ENCODE results near the gene PIGQ. TPM values are rescaled to one million over a fixed set of nuclear protein-coding genes. Genes with fewer than 3 reads are reported as not detected.

The PIGQ gene
- polyA plus RNA-seq, 3 donors: 11.4 to 39.8 (median 12.1) TPM

- Histone ChIP-seq H2AFZ (ENCODE audit: insufficient read depth, low read depth, low read length, poor library complexity, severe bottlenecking) (no peak overlapping the region), H3K4me3 (replicated peaks in 1 of 3; ENCODE audit: low read depth in 2 of 3, low read length in 3 of 3) (no peak overlapping the region), H3K27ac (ENCODE audit: low read depth in 1 of 2, low read length in 2 of 2) (no peak overlapping the region), H3K4me1 (ENCODE audit: control insufficient read depth in 1 of 2, insufficient read depth in 2 of 2, low read length in 2 of 2) (no peaks in the 10 kb centered on the region), H4K20me1 (ENCODE audit: insufficient read depth, low read length) (peaks cover 92% of the 10 kb centered on the region), H3K27me3 (ENCODE audit: control insufficient read depth in 2 of 2, insufficient read depth in 2 of 2, low read length in 2 of 2) (no peaks in the 10 kb centered on the region), H3K9me3 (replicated peaks in 1 of 2; ENCODE audit: control insufficient read depth in 1 of 2, insufficient read depth in 1 of 2, low read length in 2 of 2) (no peaks in the 10 kb centered on the region), H3K9ac (ENCODE audit: insufficient read depth, low read length, poor library complexity, severe bottlenecking) (no peak overlapping the region), H3K36me3 (replicated peaks in 1 of 2; ENCODE audit: control insufficient read depth in 1 of 2, insufficient read depth in 2 of 2, low read length in 2 of 2) (peaks cover 38 to 54% of the 10 kb centered on the region in 2 donors), H3K4me2 (replicated peaks; ENCODE audit: extremely low read depth, low read length, poor library complexity, severe bottlenecking) (no peak overlapping the region), H3K79me2 (ENCODE audit: insufficient read depth, low read length) (peaks cover 50% of the 10 kb centered on the region)
- DNase-seq: no peak
- 93% methylated on average over 27 of the region's 41 CpGs for WGBS (ENCODE audit: insufficient coverage)
- Mint-ChIP-seq H3K36me3 (peaks cover 16 to 73% of the 10 kb centered on the region in 2 donors), H3K4me3 (no peak overlapping the region), H3K27ac (no peak overlapping the region), H3K27me3 (ENCODE audit: low read depth in 3 of 3) (peaks cover 0 to 1% (median 0%) of the 10 kb centered on the region in 3 donors), H3K4me1 (no peaks in the 10 kb centered on the region), H3K9me3 (peaks cover 0 to 3% (median 0%) of the 10 kb centered on the region in 7 donors)
- no peak for TF ChIP-seq CTCF (IDR thresholded peaks at IDR 0.05)
- intact Hi-C loops (cut with micrococcal nuclease): no loop called here
Observed at GRCh38 chr16:620700-621525, 51.1 kb downstream of the PIGQ start.

- Histone ChIP-seq H3K27me3 (ENCODE audit: control insufficient read depth in 2 of 2, insufficient read depth in 2 of 2, low read length in 2 of 2) (no peaks in the 10 kb centered on the region), H3K4me1 (ENCODE audit: control insufficient read depth in 1 of 2, insufficient read depth in 2 of 2, low read length in 2 of 2) (no peaks in the 10 kb centered on the region), H3K79me2 (ENCODE audit: insufficient read depth, low read length) (peaks cover 50% of the 10 kb centered on the region), H3K4me3 (replicated peaks in 1 of 3; ENCODE audit: low read depth in 2 of 3, low read length in 3 of 3) (no peak overlapping the region), H4K20me1 (ENCODE audit: insufficient read depth, low read length) (peaks cover 87% of the 10 kb centered on the region), H3K4me2 (replicated peaks; ENCODE audit: extremely low read depth, low read length, poor library complexity, severe bottlenecking) (no peak overlapping the region), H3K9me3 (replicated peaks in 1 of 2; ENCODE audit: control insufficient read depth in 1 of 2, insufficient read depth in 1 of 2, low read length in 2 of 2) (no peaks in the 10 kb centered on the region), H3K9ac (ENCODE audit: insufficient read depth, low read length, poor library complexity, severe bottlenecking) (no peak overlapping the region), H2AFZ (ENCODE audit: insufficient read depth, low read depth, low read length, poor library complexity, severe bottlenecking) (no peak overlapping the region), H3K27ac (ENCODE audit: low read depth in 1 of 2, low read length in 2 of 2) (no peak overlapping the region), H3K36me3 (replicated peaks in 1 of 2; ENCODE audit: control insufficient read depth in 1 of 2, insufficient read depth in 2 of 2, low read length in 2 of 2) (peaks cover 41 to 61% of the 10 kb centered on the region in 2 donors)
- Mint-ChIP-seq H3K27ac (peak overlapping the region in 2 of 7 donors; percentile 20 to 69), H3K4me3 (no peak overlapping the region), H3K36me3 (peaks cover 22 to 76% of the 10 kb centered on the region in 2 donors), H3K4me1 (no peaks in the 10 kb centered on the region), H3K9me3 (peaks cover 0 to 3% (median 0%) of the 10 kb centered on the region in 7 donors), H3K27me3 (ENCODE audit: low read depth in 3 of 3) (peaks cover 0 to 1% (median 0%) of the 10 kb centered on the region in 3 donors)
- no peak for TF ChIP-seq CTCF (IDR thresholded peaks at IDR 0.05)
- WGBS (ENCODE audit: insufficient coverage): 96% methylated on average over 21 of the region's 21 CpGs
- intact Hi-C loops (cut with micrococcal nuclease): no loop called here
- DNase-seq: no peak
Observed at GRCh38 chr16:621526-622105, 51.8 kb downstream of the PIGQ start.

Measured in CD14-positive monocyte (primary cell).